Activated CD4-positive, alpha-beta T cell treated with anti-CD3 and anti-CD28 coated beads, Interleukin-10, Interleukin-2, amounts not matched to agents 100 ng/mL and 50 ng/mL, durations not matched to agents 16 hours and 8 hours (primary cell): ENCODE results near the gene CPA3.

Source experiments
- DNase-seq: peaks from one replicate; pipeline ENCODE4 v3.0.0-alpha.2; 2020

The CPA3 gene

GRCh38 chr3:148863297-148863696 is 1.8 kb upstream of the CPA3 start:
- no peak for DNase-seq

- no peak for DNase-seq
Measured at GRCh38 chr3:148863814-148864213, 1.3 kb upstream of the CPA3 start.

- no peak for DNase-seq
Measured at GRCh38 chr3:148866261-148866660, 1.2 kb downstream of the CPA3 start.

- no peak for DNase-seq
Measured at GRCh38 chr3:148873270-148873927, 8.3 kb downstream of the CPA3 start.

GRCh38 chr3:148873977-148874376 is 8.9 kb downstream of the CPA3 start:
- DNase-seq: no peak

GRCh38 chr3:148878095-148878494 is 13.0 kb downstream of the CPA3 start:
- DNase-seq: no peak

- DNase-seq: no peak
Measured at GRCh38 chr3:148879256-148879655, 14.2 kb downstream of the CPA3 start.

- peak; percentile 6 for DNase-seq
Measured at GRCh38 chr3:148880681-148881080, 15.6 kb downstream of the CPA3 start.

- no peak for DNase-seq
Measured at GRCh38 chr3:148881286-148881685, 16.2 kb downstream of the CPA3 start.

GRCh38 chr3:148882288-148882687 is 17.2 kb downstream of the CPA3 start:
- DNase-seq: no peak

- no peak for DNase-seq
Measured at GRCh38 chr3:148883163-148883562, 18.1 kb downstream of the CPA3 start.

- no peak for DNase-seq
Measured at GRCh38 chr3:148884261-148884660, 19.2 kb downstream of the CPA3 start.

- DNase-seq: no peak
Measured at GRCh38 chr3:148889828-148890227, 24.7 kb downstream of the CPA3 start.

GRCh38 chr3:148896062-148896461 is 31.0 kb downstream of the CPA3 start:
- DNase-seq: no peak

- no peak for DNase-seq
Measured at GRCh38 chr3:148901987-148902791, 37.1 kb downstream of the CPA3 start.

GRCh38 chr3:148903022-148903442 is 37.9 kb downstream of the CPA3 start:
- DNase-seq: no peak

GRCh38 chr3:148903941-148904340 is 38.8 kb downstream of the CPA3 start:
- DNase-seq: no peak

GRCh38 chr3:148906667-148907066 is 41.6 kb downstream of the CPA3 start:
- DNase-seq: no peak

GRCh38 chr3:148911173-148911572 is 46.1 kb downstream of the CPA3 start:
- no peak for DNase-seq

- no peak for DNase-seq
Measured at GRCh38 chr3:148911592-148911991, 46.5 kb downstream of the CPA3 start.

GRCh38 chr3:148914936-148915690 is 50.0 kb downstream of the CPA3 start:
- no peak for DNase-seq

GRCh38 chr3:148916132-148916531 is 51.0 kb downstream of the CPA3 start:
- no peak for DNase-seq

GRCh38 chr3:148922467-148922866 is 57.4 kb downstream of the CPA3 start:
- no peak for DNase-seq

- no peak for DNase-seq
Measured at GRCh38 chr3:148923592-148923991, 58.5 kb downstream of the CPA3 start.
